NCI-H345 treated with DMSO at 0.1 percent for 48 hours (cell line): ENCODE results near the gene ABCC9.
"Not testable (repeated sequence)": the region's sequence is repeated elsewhere in the genome, so short reads cannot be mapped to it uniquely, and the experiment has no call there.

Experiments used
- DNase-seq: peaks from one replicate; lab custom pipeline; 2025; ENCODE audit not compliant: unreplicated experiment; lab: John Stamatoyannopoulos, UW

Gene ABCC9

GRCh38 chr12:21819236-21819635 lies 122.0 kb downstream of the ABCC9 start:
- no peak for DNase-seq

DNA sequence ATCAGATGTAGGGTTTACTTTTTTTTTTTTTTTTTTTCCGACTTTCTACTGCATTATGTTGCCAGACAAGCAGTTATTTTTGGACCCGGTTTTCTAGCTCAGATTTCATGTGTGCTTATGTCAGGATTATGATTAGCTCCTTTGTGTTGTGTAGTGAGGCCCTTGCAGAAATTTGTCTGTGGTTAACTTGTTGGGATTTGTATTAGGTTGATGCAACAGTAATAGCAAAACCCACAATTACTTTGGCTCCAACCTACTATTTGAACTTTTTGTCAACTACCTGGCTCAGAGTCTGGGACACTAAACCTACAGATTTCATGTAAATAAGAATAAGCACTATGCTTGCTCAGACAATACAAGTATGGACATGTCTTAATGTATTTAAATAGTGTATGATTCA lies 122.6 kb downstream of the ABCC9 start:
- DNase-seq, result no peak

DNA sequence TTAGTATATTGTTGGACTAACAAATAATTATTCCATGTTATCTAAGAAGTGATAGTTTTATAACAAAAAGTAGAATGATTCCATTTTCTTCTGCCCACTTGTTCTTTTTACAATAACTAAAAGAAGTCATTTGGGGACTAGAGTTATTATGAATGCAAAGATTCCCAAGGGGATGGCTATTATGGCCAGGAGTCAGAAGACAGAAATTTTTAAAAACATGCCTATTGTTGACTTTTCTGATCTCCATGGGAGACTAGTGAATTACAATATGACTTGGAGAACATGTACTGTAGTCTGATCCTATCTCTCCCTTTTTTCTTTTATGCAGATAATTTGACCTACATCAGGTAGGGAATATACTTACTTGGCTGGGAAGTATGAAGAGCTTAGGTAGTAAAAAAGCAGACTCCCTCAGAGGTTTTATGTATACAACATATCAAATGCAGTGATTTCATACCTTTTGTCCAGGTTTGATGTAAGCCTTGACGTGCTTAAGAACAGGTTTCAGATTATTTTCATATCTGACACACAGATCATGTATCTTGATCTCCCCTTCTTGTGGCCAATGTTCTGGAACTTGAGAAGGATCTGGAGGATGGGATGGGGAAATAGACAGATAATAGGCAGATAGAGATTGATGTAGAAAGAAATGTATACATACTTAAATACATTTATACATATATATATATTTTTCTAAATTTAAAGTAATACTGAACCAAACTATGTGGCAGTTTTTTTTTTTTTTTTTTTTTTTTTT lies 125.7 kb downstream of the ABCC9 start:
- no peak for DNase-seq

- no peak for DNase-seq
Measured at GRCh38 chr12:21814814-21815213, 126.4 kb downstream of the ABCC9 start.

- DNase-seq, result no peak
Measured at GRCh38 chr12:21814327-21814726, 126.9 kb downstream of the ABCC9 start.

DNA sequence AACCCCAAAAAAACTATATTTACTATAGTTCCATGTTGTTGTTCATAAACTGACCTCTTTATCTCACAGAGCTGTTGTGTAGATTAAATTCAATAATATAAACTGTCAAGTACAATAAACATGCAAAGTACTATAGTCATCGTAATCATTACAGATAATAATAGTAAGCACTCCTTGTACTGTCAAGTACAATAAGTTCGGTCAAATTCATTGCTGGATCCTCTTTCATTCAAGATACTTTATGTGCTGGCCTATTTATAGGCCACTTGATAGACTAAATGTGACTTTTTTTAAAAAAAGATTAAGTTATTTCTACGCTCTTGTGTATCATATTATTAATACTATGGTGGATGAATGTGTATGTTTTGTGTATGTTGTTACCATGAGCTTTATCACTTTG lies 127.5 kb downstream of the ABCC9 start:
- DNase-seq, result no peak

DNA sequence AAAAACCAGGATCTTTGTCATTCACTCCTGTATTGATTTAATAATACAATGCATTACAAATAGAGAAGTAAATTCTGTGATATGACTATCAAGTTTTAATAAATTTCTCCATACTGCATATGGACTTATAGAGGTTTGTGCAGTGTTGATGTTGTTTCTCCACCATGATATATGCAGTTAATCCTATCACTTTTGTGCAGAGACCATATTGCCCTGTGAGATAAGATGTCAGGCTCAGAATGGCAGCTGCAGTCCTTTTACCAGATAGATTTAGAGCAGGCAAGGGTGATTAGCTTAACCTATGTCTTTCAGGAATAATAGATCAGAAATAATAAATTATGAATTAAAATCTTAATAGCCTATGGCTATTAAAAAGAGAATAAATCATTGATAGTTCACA lies 128.1 kb downstream of the ABCC9 start:
- DNase-seq, result no peak

DNA sequence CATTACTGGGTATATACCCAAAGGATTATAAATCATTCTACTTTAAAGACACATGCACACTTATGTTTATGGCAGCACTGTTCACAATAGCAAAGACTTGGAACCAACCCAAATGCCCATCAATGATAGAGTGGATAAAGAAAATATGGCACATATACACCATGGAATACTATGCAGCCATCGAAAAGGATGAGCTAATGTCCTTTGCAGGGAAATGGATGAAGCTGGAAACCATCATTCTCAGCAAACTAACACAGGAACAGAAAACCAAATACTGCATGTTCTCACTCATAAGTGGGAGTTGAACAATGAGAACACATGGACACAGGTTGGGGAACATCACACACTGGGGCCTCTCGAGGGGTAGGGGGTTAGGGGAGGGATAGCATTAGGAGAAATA lies 128.9 kb downstream of the ABCC9 start:
- DNase-seq, result not testable (repeated sequence)

DNA sequence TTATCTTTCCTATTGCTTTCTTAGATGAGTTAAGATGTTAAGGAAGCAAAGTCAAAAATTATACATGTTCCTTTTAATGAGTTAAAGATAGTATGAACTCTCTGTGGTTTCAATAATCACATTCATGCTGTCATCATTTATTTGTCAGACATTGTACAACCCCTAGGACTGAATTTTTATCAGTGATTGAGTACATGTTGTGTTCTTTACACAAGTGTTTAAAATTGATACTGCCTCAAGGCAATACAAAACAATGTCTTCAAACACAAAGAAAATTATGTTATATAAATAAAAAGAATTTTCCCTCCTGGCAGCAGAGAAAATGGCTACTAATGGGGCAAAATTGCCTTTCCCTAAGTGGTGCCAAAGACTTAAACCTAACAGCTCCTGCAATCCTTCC lies 132.1 kb downstream of the ABCC9 start:
- DNase-seq, result no peak

- no peak for DNase-seq
Measured at GRCh38 chr12:21806255-21806654, 135.0 kb downstream of the ABCC9 start.

DNA sequence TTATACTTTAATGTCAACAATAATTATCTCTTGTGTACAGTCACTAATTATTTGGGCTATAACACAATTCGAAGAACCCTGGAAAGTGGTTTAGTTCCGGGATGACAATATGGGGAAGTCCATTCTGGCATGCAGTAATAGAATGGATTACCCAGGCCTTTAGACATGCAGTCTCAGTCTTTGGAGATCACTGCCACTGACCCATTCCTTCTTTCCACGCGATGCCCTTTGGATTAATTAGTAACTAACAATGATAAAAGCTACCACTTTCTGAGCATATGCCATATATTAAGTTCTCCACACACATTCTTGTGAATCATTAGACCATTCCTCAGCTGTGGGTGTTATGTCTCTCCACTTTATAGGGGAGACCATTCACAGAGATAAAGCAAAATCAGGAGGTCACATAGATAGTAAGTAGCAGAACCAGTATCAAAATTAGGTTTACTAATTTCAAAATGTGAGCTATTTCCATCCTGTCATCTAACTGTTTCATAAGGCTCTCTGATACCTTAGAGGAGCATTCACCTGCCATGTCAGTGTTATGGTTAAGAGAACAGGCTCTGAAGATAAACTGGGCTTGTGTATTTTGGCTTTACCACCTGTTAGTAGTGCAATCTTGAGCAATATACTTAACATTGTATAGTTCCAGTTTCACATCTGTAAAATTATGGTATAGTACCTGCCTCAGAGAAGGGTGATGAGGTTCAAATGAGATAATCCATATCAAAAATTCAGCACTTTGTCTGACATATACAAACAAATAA lies 139.5 kb downstream of the ABCC9 start:
- DNase-seq, result no peak

GRCh38 chr12:21800011-21800410 lies 141.2 kb downstream of the ABCC9 start:
- no peak for DNase-seq

GRCh38 chr12:21797539-21797938 lies 143.7 kb downstream of the ABCC9 start:
- DNase-seq, result no peak

DNA sequence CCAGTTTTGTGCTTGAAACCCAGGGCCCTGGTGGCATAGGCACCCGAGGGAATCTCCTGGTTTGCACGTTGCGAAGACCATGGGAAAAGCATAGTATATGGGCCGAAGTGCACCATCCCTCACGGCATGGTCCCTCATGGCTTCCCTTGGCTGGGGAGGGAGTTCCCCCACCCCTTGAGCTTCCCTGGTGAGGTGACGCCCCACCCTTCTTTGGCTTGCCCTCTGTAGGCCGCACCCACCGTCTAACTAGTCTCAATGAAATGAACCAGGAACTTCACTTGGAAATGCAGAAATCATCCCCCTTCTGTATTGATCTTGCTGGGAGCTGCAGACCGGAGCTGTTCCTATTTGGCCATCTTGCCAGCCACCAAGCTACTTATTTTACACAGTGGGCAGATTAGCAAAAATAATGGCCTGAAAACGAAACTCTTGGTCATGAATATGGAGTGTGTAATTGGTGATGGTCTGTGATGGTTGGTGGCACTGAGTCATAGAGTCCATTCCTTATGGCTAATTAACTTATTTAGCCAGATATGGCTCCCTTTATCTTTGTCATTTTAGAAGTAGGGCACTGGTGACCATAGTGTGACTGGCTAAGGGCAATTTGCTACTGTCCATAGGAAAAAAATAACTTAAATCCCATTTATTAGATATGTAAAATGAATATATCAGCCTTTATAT lies 145.4 kb downstream of the ABCC9 start:
- no peak for DNase-seq

GRCh38 chr12:21794807-21795595 lies 146.2 kb downstream of the ABCC9 start:
- not testable (repeated sequence) for DNase-seq

- DNase-seq, result not testable (repeated sequence)
Measured at GRCh38 chr12:21789687-21790086, 151.5 kb downstream of the ABCC9 start.

- no peak for DNase-seq
Measured at GRCh38 chr12:21788089-21788983, 152.9 kb downstream of the ABCC9 start.

GRCh38 chr12:21786041-21786531 lies 155.1 kb downstream of the ABCC9 start:
- no peak for DNase-seq

DNA sequence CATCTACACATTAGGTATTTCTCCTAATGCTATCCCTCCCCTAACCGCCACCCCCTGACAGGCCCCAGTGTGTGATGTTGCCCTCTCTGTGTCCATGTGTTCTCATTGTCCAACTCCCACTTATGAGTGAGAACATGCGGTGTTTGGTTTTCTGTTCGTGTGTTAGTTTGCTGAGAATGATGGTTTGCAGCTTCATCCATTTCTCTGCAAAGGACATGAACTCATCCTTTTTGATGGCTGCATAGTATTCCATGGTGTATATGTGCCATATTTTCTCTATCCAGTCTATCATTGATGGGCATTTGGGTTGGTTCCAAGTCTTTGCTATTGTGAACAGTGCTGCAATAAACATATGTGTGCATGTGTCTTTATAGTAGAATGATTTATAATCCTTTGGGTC lies 158.5 kb downstream of the ABCC9 start:
- not testable (repeated sequence) for DNase-seq

DNA sequence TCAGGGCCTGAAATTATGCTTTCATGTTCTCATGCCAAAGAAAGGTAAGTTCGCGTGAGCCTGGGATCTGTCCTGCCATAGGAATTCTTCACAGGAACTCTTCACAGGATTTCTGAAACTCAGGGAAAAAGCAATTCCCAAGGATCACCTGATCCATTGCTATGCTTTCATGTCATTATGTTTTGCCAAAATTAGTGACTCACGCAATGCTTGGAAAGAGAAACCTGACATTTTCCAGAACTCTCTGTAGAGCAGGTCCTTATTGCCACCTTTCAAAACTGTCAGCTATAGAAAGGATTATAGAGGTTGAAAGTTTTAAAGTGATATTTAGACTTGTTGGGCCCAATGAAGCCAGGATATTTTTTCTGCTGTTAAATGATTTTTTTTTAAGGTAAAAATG lies 160.4 kb downstream of the ABCC9 start:
- DNase-seq, result no peak
